H9 (cell line): ENCODE results near the gene CAPZA2. TPM values are rescaled to one million over a fixed set of nuclear protein-coding genes. Genes with fewer than 3 reads are reported as not detected.
A peak's percentile ranks its signal among the peaks of the same experiment; 100 is the strongest.

ENCODE experiments used
- DNase-seq: peaks from one replicate; pipeline ENCODE4 v3.0.0-alpha.2; 2017
- H2AFZ ChIP-seq: one replicate; pipeline ENCODE4 v1.6.1; 2013; ENCODE audit warnings: mild to moderate bottlenecking, low read length, control low read depth, moderate library complexity
- H2AK5ac ChIP-seq: 2 replicates; pipeline ENCODE4 v1.6.1; 2013; ENCODE audit warnings: low read length, control low read depth, mixed read lengths; ENCODE audit not compliant: insufficient read length
- H2BK120ac ChIP-seq: one replicate; pipeline ENCODE4 v1.6.1; 2013; ENCODE audit warnings: low read depth, mild to moderate bottlenecking, low read length, control low read depth, inconsistent platforms; ENCODE audit not compliant: poor library complexity, severe bottlenecking
- H2BK12ac ChIP-seq: 2 replicates; pipeline ENCODE4 v1.6.1; 2013; ENCODE audit warnings: low read length, control low read depth, mixed read lengths, low read depth; ENCODE audit not compliant: insufficient read length
- H2BK15ac ChIP-seq: 2 replicates; pipeline ENCODE4 v1.6.1; 2013; ENCODE audit warnings: low read depth, low read length, control low read depth
- H2BK20ac ChIP-seq: one replicate; pipeline ENCODE4 v1.6.1; 2013; ENCODE audit warnings: low read depth, mild to moderate bottlenecking, low read length, control low read depth, inconsistent platforms; ENCODE audit not compliant: poor library complexity, severe bottlenecking
- H2BK5ac ChIP-seq: 2 replicates; pipeline ENCODE4 v1.6.1; 2013; ENCODE audit warnings: low read length, control low read depth, mixed read lengths; ENCODE audit not compliant: insufficient read length
- H3K14ac ChIP-seq: 2 replicates; pipeline ENCODE4 v1.6.1; 2013; ENCODE audit warnings: low read length, control low read depth; ENCODE audit not compliant: insufficient read depth
- H3K18ac ChIP-seq: 2 replicates; pipeline ENCODE4 v1.6.1; 2013; ENCODE audit warnings: low read depth, mild to moderate bottlenecking, mixed read lengths, low read length, control low read depth; ENCODE audit not compliant: insufficient read length
- H3K23ac ChIP-seq: 2 replicates; pipeline ENCODE4 v1.6.1; 2013; ENCODE audit warnings: low read length, control low read depth, mixed read lengths, low read depth; ENCODE audit not compliant: insufficient read length
- H3K23me2 ChIP-seq: 2 replicates; pipeline ENCODE4 v1.6.1; 2013; ENCODE audit warnings: low read depth, mild to moderate bottlenecking, mixed read lengths, low read length, control low read depth; ENCODE audit not compliant: insufficient read length, poor library complexity, severe bottlenecking
- H3K27ac ChIP-seq: 2 replicates; pipeline ENCODE4 v1.5.1; 2013; ENCODE audit warnings: low read length, control low read depth, mixed read lengths, low read depth; ENCODE audit not compliant: insufficient read length
- H3K27me3 ChIP-seq: 2 replicates; pipeline ENCODE4 v1.6.1; 2013; ENCODE audit warnings: low read length, control low read depth, inconsistent platforms; ENCODE audit not compliant: insufficient read depth
- H3K4ac ChIP-seq: 2 replicates; pipeline ENCODE4 v1.6.1; 2013; ENCODE audit warnings: low read depth, mild to moderate bottlenecking, control low read depth, inconsistent platforms, low read length, moderate library complexity
- H3K4me1 ChIP-seq: 2 replicates; pipeline ENCODE4 v1.6.1; 2013; ENCODE audit warnings: low read length, control low read depth, inconsistent platforms; ENCODE audit not compliant: insufficient read depth
- H3K4me2 ChIP-seq: 2 replicates; pipeline ENCODE4 v1.6.1; 2013; ENCODE audit warnings: low read length, control low read depth, mixed read lengths; ENCODE audit not compliant: insufficient read length, insufficient read depth
- H3K56ac ChIP-seq: 2 replicates; pipeline ENCODE4 v1.6.1; 2013; ENCODE audit warnings: low read depth, mild to moderate bottlenecking, mixed read lengths, low read length, control low read depth; ENCODE audit not compliant: insufficient read length
- H3K79me1 ChIP-seq: 2 replicates; pipeline ENCODE4 v1.6.1; 2013; ENCODE audit warnings: low read depth, mild to moderate bottlenecking, moderate library complexity, low read length, control low read depth, inconsistent platforms; ENCODE audit not compliant: insufficient read depth, poor library complexity, severe bottlenecking
- H3K79me2 ChIP-seq: 2 replicates; pipeline ENCODE4 v1.6.1; 2013; ENCODE audit warnings: low read length, control low read depth, inconsistent platforms; ENCODE audit not compliant: insufficient read depth
- H3K9ac ChIP-seq: 2 replicates; pipeline ENCODE4 v1.6.1; 2013; ENCODE audit warnings: low read length, control low read depth, mixed read lengths; ENCODE audit not compliant: insufficient read length; ENCODE audit errors: extremely low read depth
- H3K9me3 ChIP-seq: one replicate; pipeline ENCODE4 v1.6.1; 2013; ENCODE audit warnings: low read depth, low read length, inconsistent platforms; ENCODE audit not compliant: control insufficient read depth
- H3T11ph ChIP-seq: one replicate; pipeline ENCODE4 v1.6.1; 2013; ENCODE audit warnings: mild to moderate bottlenecking, low read length, control low read depth, inconsistent platforms
- H4K20me1 ChIP-seq: one replicate; pipeline ENCODE4 v1.6.1; 2013; ENCODE audit not compliant: control insufficient read depth, insufficient read length, insufficient read depth
- H4K5ac ChIP-seq: 2 replicates; pipeline ENCODE4 v1.6.1; 2013; ENCODE audit warnings: low read depth, mild to moderate bottlenecking, mixed read lengths, low read length, control low read depth; ENCODE audit not compliant: insufficient read length
- H4K8ac ChIP-seq: replicated peaks from 2 replicates; pipeline ENCODE4 v1.6.1; 2013; ENCODE audit warnings: low read length, control low read depth, mixed read lengths, low read depth; ENCODE audit not compliant: insufficient read length
- H4K91ac ChIP-seq: 2 replicates; pipeline ENCODE4 v1.6.1; 2013; ENCODE audit warnings: low read depth, mild to moderate bottlenecking, moderate library complexity, mixed read lengths, low read length, control low read depth; ENCODE audit not compliant: insufficient read length
- H3K27ac Mint-ChIP-seq, 3 experiments: 2 replicates in 2 of 3; 3 replicates in 1 of 3; pipeline ENCODE4 v1.8.0; 2020 to 2021; ENCODE audit warnings: mixed read lengths in 3 of 3, mild to moderate bottlenecking in 1 of 3, moderate library complexity in 1 of 3
- H3K27me3 Mint-ChIP-seq: 2 replicates; pipeline ENCODE4 v1.8.0; 2021; ENCODE audit warnings: low read depth, mild to moderate bottlenecking, moderate library complexity, mixed read lengths
- H3K36me3 Mint-ChIP-seq, 3 experiments: 2 replicates in 2 of 3; 3 replicates in 1 of 3; pipeline ENCODE4 v1.8.0; 2020 to 2021; ENCODE audit warnings: low read depth in 3 of 3, mixed read lengths in 3 of 3; ENCODE audit not compliant: insufficient read depth in 1 of 3
- H3K4me1 Mint-ChIP-seq, 2 experiments: 2 replicates each; pipeline ENCODE4 v1.8.0; 2020; ENCODE audit warnings: mixed read lengths in 2 of 2
- H3K4me3 Mint-ChIP-seq, 2 experiments: 2 replicates in 1 of 2; 3 replicates in 1 of 2; pipeline ENCODE4 v1.8.0; 2020 to 2021; ENCODE audit warnings: mild to moderate bottlenecking in 2 of 2, mixed read lengths in 2 of 2, moderate library complexity in 1 of 2
- H3K9me3 Mint-ChIP-seq, 2 experiments: 2 replicates in 1 of 2; 3 replicates in 1 of 2; pipeline ENCODE4 v1.8.0; 2020; ENCODE audit warnings: mild to moderate bottlenecking in 2 of 2, mixed read lengths in 2 of 2, moderate library complexity in 1 of 2
- WGBS: extraction: QIAGEN DNeasy Blood & Tissue Kit; methylation state at CpG from one replicate; pipeline ENCODE4 v1.1.7; 2013; ENCODE audit warnings: missing lambda C conversion rate, low lambda C conversion rate, mixed read lengths; ENCODE audit not compliant: insufficient read length; ENCODE audit errors: extremely low coverage; 5-methylcytosine and 5-hydroxymethylcytosine counted together
- total RNA-seq: library from RNA; stranded (reverse); gene quantifications from 2 replicates; pipeline ENCODE4 v1.2.1, GENCODE V29; 2021
- TF ChIP-seq, protein P1 (sequence below): fragments of 200-600 bp; sonication (generic); conservative IDR thresholded peaks from 3 replicates; pipeline ENCODE4 v1.8.0; 2021; ENCODE audit warnings: antibody characterized with exemption, mild to moderate bottlenecking

Gene CAPZA2
- total RNA-seq, 1 experiment from 2014 or later, result 131 TPM

DNA sequence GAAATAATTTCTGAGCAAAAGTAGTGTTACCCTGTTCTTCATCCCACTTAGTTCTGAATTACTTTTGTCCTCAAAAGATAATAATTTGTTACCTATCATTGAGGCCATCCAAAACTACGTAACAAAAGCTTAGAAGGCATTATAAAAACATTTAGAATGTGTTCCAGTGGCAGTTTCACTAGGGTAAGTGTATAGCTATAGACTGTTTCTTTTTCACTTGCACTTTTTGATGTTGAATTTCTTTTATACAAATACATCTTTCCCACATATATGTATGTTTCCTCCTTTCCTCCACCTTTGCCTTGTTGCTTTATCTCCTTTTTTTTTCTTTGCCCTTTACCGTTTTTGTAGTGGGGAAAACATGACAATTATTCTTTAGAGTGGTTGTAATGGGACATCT, 33.5 kb downstream of the CAPZA2 start:
- H2BK5ac ChIP-seq, result no peak overlapping the region
- H4K20me1 ChIP-seq, result no peaks in the 10 kb centered on the region
- no peak overlapping the region for H3K4ac ChIP-seq
- Mint-ChIP-seq H3K4me3 (no peak overlapping the region), H3K27ac (peak overlapping the region in 1 of 3 experiments; percentile 34; a peak in 1 of 7 replicates), H3K4me1 (no peaks in the 10 kb centered on the region), H3K36me3 (peaks cover 23 to 43% (median 39%) of the 10 kb centered on the region in 3 experiments), H3K9me3 (no peaks in the 10 kb centered on the region), H3K27me3 (no peaks in the 10 kb centered on the region)
- no peak overlapping the region for H2AFZ ChIP-seq
- no peak overlapping the region for H4K5ac ChIP-seq
- H2BK120ac ChIP-seq, result no peak overlapping the region
- no peak overlapping the region for H3K27ac ChIP-seq
- peaks cover 2% of the 10 kb centered on the region for H3K79me1 ChIP-seq
- no peak overlapping the region for H2BK20ac ChIP-seq
- H3K4me1 ChIP-seq, result no peaks in the 10 kb centered on the region
- DNase-seq, result no peak
- H2BK15ac ChIP-seq, result no peak overlapping the region
- no peaks in the 10 kb centered on the region for H3K23me2 ChIP-seq
- H2AK5ac ChIP-seq, result no peak overlapping the region
- H3K27me3 ChIP-seq, result no peaks in the 10 kb centered on the region
- H3K9ac ChIP-seq, result no peak overlapping the region
- H3K56ac ChIP-seq, result no peak overlapping the region
- H2BK12ac ChIP-seq, result no peak overlapping the region
- H3K18ac ChIP-seq, result no peak overlapping the region
- no peak overlapping the region for H3K23ac ChIP-seq
- no peak overlapping the region for H4K91ac ChIP-seq
- H3T11ph ChIP-seq, result no peak overlapping the region
- H3K14ac ChIP-seq, result no peak overlapping the region
- no peak overlapping the region for H4K8ac ChIP-seq
- WGBS, result no CpG with 5 or more reads among the region's 2 CpGs
- TF ChIP-seq, protein P1, sequence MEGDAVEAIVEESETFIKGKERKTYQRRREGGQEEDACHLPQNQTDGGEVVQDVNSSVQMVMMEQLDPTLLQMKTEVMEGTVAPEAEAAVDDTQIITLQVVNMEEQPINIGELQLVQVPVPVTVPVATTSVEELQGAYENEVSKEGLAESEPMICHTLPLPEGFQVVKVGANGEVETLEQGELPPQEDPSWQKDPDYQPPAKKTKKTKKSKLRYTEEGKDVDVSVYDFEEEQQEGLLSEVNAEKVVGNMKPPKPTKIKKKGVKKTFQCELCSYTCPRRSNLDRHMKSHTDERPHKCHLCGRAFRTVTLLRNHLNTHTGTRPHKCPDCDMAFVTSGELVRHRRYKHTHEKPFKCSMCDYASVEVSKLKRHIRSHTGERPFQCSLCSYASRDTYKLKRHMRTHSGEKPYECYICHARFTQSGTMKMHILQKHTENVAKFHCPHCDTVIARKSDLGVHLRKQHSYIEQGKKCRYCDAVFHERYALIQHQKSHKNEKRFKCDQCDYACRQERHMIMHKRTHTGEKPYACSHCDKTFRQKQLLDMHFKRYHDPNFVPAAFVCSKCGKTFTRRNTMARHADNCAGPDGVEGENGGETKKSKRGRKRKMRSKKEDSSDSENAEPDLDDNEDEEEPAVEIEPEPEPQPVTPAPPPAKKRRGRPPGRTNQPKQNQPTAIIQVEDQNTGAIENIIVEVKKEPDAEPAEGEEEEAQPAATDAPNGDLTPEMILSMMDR, result no peak
- no peak overlapping the region for H3K4me2 ChIP-seq
- H3K9me3 ChIP-seq, result no peaks in the 10 kb centered on the region
- no peaks in the 10 kb centered on the region for H3K79me2 ChIP-seq
